Neural cell (in vitro differentiated cells): ENCODE data around the gene RABEPK.

Source experiments
- CTCF ChIP-seq: fragments of 450-650 bp; IDR thresholded peaks from 2 replicates; pipeline ENCODE4 v1.5.1; 2014; ENCODE audit warnings: antibody characterized with exemption, mild to moderate bottlenecking, moderate library complexity; ENCODE audit not compliant: poor library complexity, severe bottlenecking
- EP300 ChIP-seq: fragments of 450-650 bp; conservative IDR thresholded peaks from 2 replicates; pipeline ENCODE4 v1.6.1; 2014; ENCODE audit warnings: antibody characterized with exemption, mild to moderate bottlenecking, moderate library complexity; ENCODE audit not compliant: poor library complexity, severe bottlenecking
- POLR2AphosphoS5 ChIP-seq: IDR thresholded peaks from 2 replicates; pipeline ENCODE4 v1.6.1; 2012

GRCh38 chr9:125258160-125258785 is 57.9 kb downstream of the RABEPK start:
- TF ChIP-seq POLR2AphosphoS5 = no peak
- no peak for TF ChIP-seq CTCF
- TF ChIP-seq EP300 = no peak
